SK-N-SH (cell line): Measurements from ENCODE around the gene VNN1.

Experiments used
- JUND ChIP-seq: IDR thresholded peaks from 2 replicates; pipeline ENCODE4 v1.4.0; 2012
- PBX3 ChIP-seq: IDR thresholded peaks from 2 replicates; pipeline ENCODE4; 2012
- RAD21 ChIP-seq: IDR thresholded peaks from 2 replicates; pipeline ENCODE4 v1.6.1; 2012; ENCODE audit warnings: mild to moderate bottlenecking, low read length
- TAF1 ChIP-seq: IDR thresholded peaks from 2 replicates; pipeline ENCODE4 v1.6.1; 2012; ENCODE audit warnings: low read depth, mild to moderate bottlenecking, low read length, moderate library complexity, borderline replicate concordance
- TCF12 ChIP-seq: IDR thresholded peaks from 2 replicates; pipeline ENCODE4 v1.4.0; 2012
- TF ChIP-seq, protein P1 (sequence below): fragments of 200-600 bp; sonication (generic); IDR thresholded peaks from 2 replicates; pipeline ENCODE4 v1.6.1; 2017; ENCODE audit warnings: antibody characterized with exemption, mild to moderate bottlenecking, moderate library complexity

DNA sequence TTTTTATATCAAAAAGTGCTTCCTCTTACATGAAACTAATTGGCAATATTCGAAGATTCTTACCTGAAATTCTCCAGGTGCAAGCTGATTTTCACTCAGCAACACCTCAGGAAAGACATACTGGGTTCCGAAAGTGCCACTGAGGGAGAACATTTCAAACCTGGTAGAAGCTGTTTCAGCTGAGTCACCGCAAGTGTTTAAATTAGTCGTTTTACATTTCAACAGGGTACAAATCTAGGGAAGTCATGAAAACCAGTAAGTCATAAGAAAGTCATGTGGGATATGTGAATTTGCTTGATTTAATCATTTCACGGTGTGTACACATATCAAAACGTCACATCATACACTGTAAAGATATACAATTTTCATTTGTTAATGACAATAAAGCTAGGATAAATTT is 29.6 kb downstream of the VNN1 start:
- TF ChIP-seq RAD21 (no peak), TAF1 (no peak), JUND (no peak), TCF12 (no peak), PBX3 (no peak)
- TF ChIP-seq, protein P1, sequence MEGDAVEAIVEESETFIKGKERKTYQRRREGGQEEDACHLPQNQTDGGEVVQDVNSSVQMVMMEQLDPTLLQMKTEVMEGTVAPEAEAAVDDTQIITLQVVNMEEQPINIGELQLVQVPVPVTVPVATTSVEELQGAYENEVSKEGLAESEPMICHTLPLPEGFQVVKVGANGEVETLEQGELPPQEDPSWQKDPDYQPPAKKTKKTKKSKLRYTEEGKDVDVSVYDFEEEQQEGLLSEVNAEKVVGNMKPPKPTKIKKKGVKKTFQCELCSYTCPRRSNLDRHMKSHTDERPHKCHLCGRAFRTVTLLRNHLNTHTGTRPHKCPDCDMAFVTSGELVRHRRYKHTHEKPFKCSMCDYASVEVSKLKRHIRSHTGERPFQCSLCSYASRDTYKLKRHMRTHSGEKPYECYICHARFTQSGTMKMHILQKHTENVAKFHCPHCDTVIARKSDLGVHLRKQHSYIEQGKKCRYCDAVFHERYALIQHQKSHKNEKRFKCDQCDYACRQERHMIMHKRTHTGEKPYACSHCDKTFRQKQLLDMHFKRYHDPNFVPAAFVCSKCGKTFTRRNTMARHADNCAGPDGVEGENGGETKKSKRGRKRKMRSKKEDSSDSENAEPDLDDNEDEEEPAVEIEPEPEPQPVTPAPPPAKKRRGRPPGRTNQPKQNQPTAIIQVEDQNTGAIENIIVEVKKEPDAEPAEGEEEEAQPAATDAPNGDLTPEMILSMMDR: no peak
